Keratinocyte (primary cell): Measurements from ENCODE around the gene RNF26. TPM values are rescaled to one million over a fixed set of nuclear protein-coding genes. Genes with fewer than 3 reads are reported as not detected.

Source experiments
- DNase-seq: peaks from one replicate; pipeline ENCODE4 v3.0.0-alpha.2; 2011; ENCODE audit warnings: low read depth, missing footprints, low spot score
- FAIRE-seq: peaks from 2 replicates; lab custom pipeline; 2011; peaks lifted over from hg19 to GRCh38; lab: Jason Lieb, UNC
- H2AFZ ChIP-seq: 2 replicates; pipeline ENCODE4 v1.6.0; 2012; ENCODE audit warnings: low read length, control low read depth, inconsistent platforms; ENCODE audit not compliant: control insufficient read depth
- H3K27ac ChIP-seq: 2 replicates; pipeline ENCODE4 v1.5.1; 2011; ENCODE audit warnings: low read length; ENCODE audit not compliant: control insufficient read depth, insufficient read depth
- H3K27me3 ChIP-seq: 3 replicates; pipeline ENCODE4 v1.6.0; 2011; ENCODE audit warnings: low read length; ENCODE audit not compliant: control insufficient read depth, insufficient read depth; ENCODE audit errors: extremely low read depth
- H3K36me3 ChIP-seq, 2 experiments: 2 replicates in 1 of 2; 3 replicates in 1 of 2; pipeline ENCODE4 v1.5.1; 2011; ENCODE audit warnings: low read length in 2 of 2, mild to moderate bottlenecking in 1 of 2; ENCODE audit not compliant: control insufficient read depth in 2 of 2, insufficient read depth in 2 of 2; ENCODE audit errors: extremely low read depth in 1 of 2
- H3K4me1 ChIP-seq: 3 replicates; pipeline ENCODE4 v1.5.1; 2011; ENCODE audit warnings: low read length; ENCODE audit not compliant: control insufficient read depth, insufficient read depth; ENCODE audit errors: extremely low read depth
- H3K4me2 ChIP-seq: 3 replicates; pipeline ENCODE4 v1.6.0; 2011; ENCODE audit warnings: low read depth, low read length; ENCODE audit not compliant: control insufficient read depth, insufficient read depth; ENCODE audit errors: extremely low read depth
- H3K4me3 ChIP-seq, 3 experiments: fragments of 200-600 bp in 1 of 3; sonication (generic) in 1 of 3; 2 replicates in 2 of 3; 3 replicates in 1 of 3; pipeline ENCODE4 v1.5.1; 2011 to 2016; ENCODE audit warnings: low read length in 3 of 3, mild to moderate bottlenecking in 3 of 3, control low read depth in 2 of 3, inconsistent platforms in 1 of 3, low read depth in 1 of 3, mixed read lengths in 1 of 3, mixed run types in 1 of 3, moderate library complexity in 1 of 3; ENCODE audit not compliant: control insufficient read depth in 2 of 3, insufficient read depth in 2 of 3; ENCODE audit errors: extremely low read depth in 1 of 3
- H3K79me2 ChIP-seq: 2 replicates; pipeline ENCODE4 v1.6.0; 2012; ENCODE audit warnings: low read length; ENCODE audit not compliant: control insufficient read depth, insufficient read depth
- H3K9ac ChIP-seq: 3 replicates; pipeline ENCODE4 v1.6.0; 2011; ENCODE audit warnings: low read length; ENCODE audit not compliant: control insufficient read depth, insufficient read depth; ENCODE audit errors: extremely low read depth
- H3K9me1 ChIP-seq: 3 replicates; pipeline ENCODE4 v1.6.0; 2011; ENCODE audit warnings: low read length; ENCODE audit not compliant: control insufficient read depth, insufficient read depth; ENCODE audit errors: extremely low read depth
- H3K9me3 ChIP-seq: 2 replicates; pipeline ENCODE4 v1.5.1; 2012; ENCODE audit warnings: low read depth, low read length; ENCODE audit not compliant: control insufficient read depth
- H4K20me1 ChIP-seq: 3 replicates; pipeline ENCODE4 v1.6.0; 2011; ENCODE audit warnings: low read length; ENCODE audit not compliant: control insufficient read depth, insufficient read depth; ENCODE audit errors: extremely low read depth
- EZH2 ChIP-seq: IDR thresholded peaks from one replicate; pipeline ENCODE4 v1.6.1; 2012; ENCODE audit warnings: inconsistent platforms, mild to moderate bottlenecking, low read length, moderate library complexity
- dilution Hi-C: fragments of 300-500 bp; cut with MboI; formaldehyde crosslinking; loops from one replicate; pipeline ENCODE4 v1.7.0; 2020; ENCODE audit warnings: low sequenced_read_pairs; ENCODE audit not compliant: extremely low pct_ligation_motif_present
- polyA plus RNA-seq, 5 experiments: library from polyadenylated mRNA; depleted of rRNA in 3 of 5; stranded (reverse) in 3 of 5; stranded (forward) in 1 of 5; unstranded in 1 of 5; fragments of >200 nt; gene quantifications; 1 replicate in 1 of 5; 2 replicates in 3 of 5; 3 replicates in 1 of 5; pipeline versions ENCODE4 v1.2.1 to v1.2.3, GENCODE V29; 2011 to 2012; ENCODE audit warnings: missing spikeins in 2 of 5, low read depth in 1 of 5, low replicate concordance in 1 of 5
- TF ChIP-seq, protein P1 (sequence below), 3 experiments: IDR thresholded peaks in 1 of 3; conservative IDR thresholded peaks in 1 of 3; optimal IDR thresholded peaks in 1 of 3; 2 replicates in 2 of 3; 3 replicates in 1 of 3; pipeline versions ENCODE3 to v1.5.1; 2011; ENCODE audit warnings: low read length in 3 of 3, mild to moderate bottlenecking in 3 of 3, moderate library complexity in 2 of 3, control low read depth in 1 of 3, inconsistent platforms in 1 of 3; ENCODE audit not compliant: insufficient read depth in 2 of 3; ENCODE audit errors: extremely low read depth in 1 of 3

The RNF26 gene
- polyA plus RNA-seq, 1 donor (not counting 4 experiments of a cell fraction or from before 2014, with no cell fraction given): 13.2 TPM

DNA sequence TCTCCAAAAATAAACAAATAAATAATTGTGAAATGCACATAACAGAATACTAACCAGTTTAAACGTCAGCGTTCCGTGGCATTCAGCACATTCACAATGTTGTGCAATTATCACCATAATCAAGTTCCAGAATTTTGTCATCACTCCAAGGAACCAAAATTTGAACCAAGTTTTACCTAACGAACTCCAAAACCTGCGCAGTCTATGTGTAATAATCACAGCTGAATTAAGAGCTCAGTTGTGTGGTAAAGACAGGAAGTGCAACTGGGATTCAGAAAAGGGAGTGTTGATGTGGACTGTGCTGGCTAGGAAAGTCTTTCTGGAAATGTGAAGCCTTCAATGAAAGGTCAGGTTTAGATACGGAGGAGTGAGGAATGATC is 12.0 kb upstream of the RNF26 start:
- no peaks in the 10 kb centered on the region for H3K36me3 ChIP-seq
- H3K9me3 ChIP-seq: no peaks in the 10 kb centered on the region
- dilution Hi-C loops: no loop called here
- no peak overlapping the region for H3K4me3 ChIP-seq
- no peak overlapping the region for H2AFZ ChIP-seq
- TF ChIP-seq, protein P1, sequence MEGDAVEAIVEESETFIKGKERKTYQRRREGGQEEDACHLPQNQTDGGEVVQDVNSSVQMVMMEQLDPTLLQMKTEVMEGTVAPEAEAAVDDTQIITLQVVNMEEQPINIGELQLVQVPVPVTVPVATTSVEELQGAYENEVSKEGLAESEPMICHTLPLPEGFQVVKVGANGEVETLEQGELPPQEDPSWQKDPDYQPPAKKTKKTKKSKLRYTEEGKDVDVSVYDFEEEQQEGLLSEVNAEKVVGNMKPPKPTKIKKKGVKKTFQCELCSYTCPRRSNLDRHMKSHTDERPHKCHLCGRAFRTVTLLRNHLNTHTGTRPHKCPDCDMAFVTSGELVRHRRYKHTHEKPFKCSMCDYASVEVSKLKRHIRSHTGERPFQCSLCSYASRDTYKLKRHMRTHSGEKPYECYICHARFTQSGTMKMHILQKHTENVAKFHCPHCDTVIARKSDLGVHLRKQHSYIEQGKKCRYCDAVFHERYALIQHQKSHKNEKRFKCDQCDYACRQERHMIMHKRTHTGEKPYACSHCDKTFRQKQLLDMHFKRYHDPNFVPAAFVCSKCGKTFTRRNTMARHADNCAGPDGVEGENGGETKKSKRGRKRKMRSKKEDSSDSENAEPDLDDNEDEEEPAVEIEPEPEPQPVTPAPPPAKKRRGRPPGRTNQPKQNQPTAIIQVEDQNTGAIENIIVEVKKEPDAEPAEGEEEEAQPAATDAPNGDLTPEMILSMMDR (optimal IDR thresholded peaks at IDR 0.05 in 1 of 3, IDR thresholded peaks at IDR 0.05 in 1 of 3, conservative IDR thresholded peaks at IDR 0.05 in 1 of 3; ENCODE audit: extremely low read depth in 1 of 3, insufficient read depth in 2 of 3, low read length in 3 of 3): no peak
- TF ChIP-seq EZH2: no peak
- H3K9me1 ChIP-seq: no peaks in the 10 kb centered on the region
- no peak for DNase-seq
- H3K4me1 ChIP-seq: peaks cover 26% of the 10 kb centered on the region
- H4K20me1 ChIP-seq: no peaks in the 10 kb centered on the region
- H3K27me3 ChIP-seq: no peaks in the 10 kb centered on the region
- no peaks in the 10 kb centered on the region for H3K79me2 ChIP-seq
- no peak for FAIRE-seq
- no peak overlapping the region for H3K4me2 ChIP-seq
- no peak overlapping the region for H3K27ac ChIP-seq
- no peak overlapping the region for H3K9ac ChIP-seq

DNA sequence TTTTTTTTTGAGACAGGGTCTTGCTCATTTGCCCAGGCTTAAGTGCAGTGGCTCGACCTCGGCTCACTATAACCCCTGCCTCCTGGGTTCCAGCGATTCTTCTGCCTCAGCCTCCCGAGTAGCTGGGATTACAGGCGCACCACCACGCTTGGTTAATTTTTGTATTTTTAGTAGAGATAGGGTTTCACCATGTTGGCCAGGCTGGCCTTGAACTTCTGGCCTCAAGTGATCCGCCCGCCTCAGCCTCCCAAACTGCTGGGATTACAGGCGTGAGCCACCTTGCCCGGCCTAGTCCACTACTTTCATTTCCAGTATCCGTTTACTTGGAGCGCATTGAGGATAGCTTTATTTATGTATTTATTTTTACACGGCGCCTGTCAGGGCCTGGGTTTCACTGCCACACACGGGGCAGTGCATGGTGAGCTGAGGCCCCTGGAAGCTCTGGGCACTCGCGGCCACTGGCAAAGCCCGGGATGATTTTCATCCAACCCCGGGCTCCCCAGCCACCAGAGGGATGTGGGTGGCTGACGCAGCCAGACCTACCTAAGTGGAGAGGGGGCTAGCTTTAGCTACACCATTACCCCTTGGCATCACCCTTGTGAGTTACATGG is 11.3 kb upstream of the RNF26 start:
- DNase-seq (no peak), FAIRE-seq (no peak)
- Histone ChIP-seq H3K36me3 (no peaks in the 10 kb centered on the region), H3K79me2 (no peaks in the 10 kb centered on the region), H3K27me3 (no peaks in the 10 kb centered on the region), H3K4me1 (peaks cover 19% of the 10 kb centered on the region), H3K9me3 (no peaks in the 10 kb centered on the region), H3K9me1 (no peaks in the 10 kb centered on the region), H2AFZ (no peak overlapping the region), H3K4me2 (no peak overlapping the region), H3K27ac (no peak overlapping the region), H3K4me3 (no peak overlapping the region), H3K9ac (no peak overlapping the region), H4K20me1 (no peaks in the 10 kb centered on the region)
- dilution Hi-C loops: no loop called here
- TF ChIP-seq, protein P1 (optimal IDR thresholded peaks at IDR 0.05 in 1 of 3, IDR thresholded peaks at IDR 0.05 in 1 of 3, conservative IDR thresholded peaks at IDR 0.05 in 1 of 3; ENCODE audit: extremely low read depth in 1 of 3, insufficient read depth in 2 of 3, low read length in 3 of 3): no peak
- no peak for TF ChIP-seq EZH2
